Measurements from ENCODE around the gene NOL4L.

Gene NOL4L

GRCh38 chr20:32452776-32453466 is 132.2 kb downstream of the NOL4L start:
- DNase-seq, result no peak

GRCh38 chr20:32451682-32452461 is 133.3 kb downstream of the NOL4L start:
- DNase-seq, result no peak

- DNase-seq, result no peak
Observed at GRCh38 chr20:32451340-32451681, 133.8 kb downstream of the NOL4L start.

- no peak for DNase-seq
Observed at GRCh38 chr20:32450484-32451061, 134.6 kb downstream of the NOL4L start.

- no peak for DNase-seq
Observed at GRCh38 chr20:32449890-32450401, 135.2 kb downstream of the NOL4L start.

GRCh38 chr20:32449057-32449889 is 135.9 kb downstream of the NOL4L start:
- no peak for DNase-seq

GRCh38 chr20:32448306-32449056 is 136.7 kb downstream of the NOL4L start:
- DNase-seq, result no peak

- no peak for DNase-seq
Observed at GRCh38 chr20:32447136-32448027, 137.8 kb downstream of the NOL4L start.

GRCh38 chr20:32446301-32447100 is 138.6 kb downstream of the NOL4L start:
- no peak for DNase-seq

GRCh38 chr20:32445539-32446273 is 139.4 kb downstream of the NOL4L start:
- DNase-seq, result no peak

- DNase-seq, result no peak
Observed at GRCh38 chr20:32444474-32445220, 140.5 kb downstream of the NOL4L start.

- no peak for DNase-seq
Observed at GRCh38 chr20:32443386-32443974, 141.7 kb downstream of the NOL4L start.

GRCh38 chr20:32442630-32443373 is 142.3 kb downstream of the NOL4L start:
- DNase-seq, result no peak

- DNase-seq, result no peak
Observed at GRCh38 chr20:32441638-32442037, 143.5 kb downstream of the NOL4L start.

- DNase-seq, result no peak
Observed at GRCh38 chr20:32440758-32441078, 144.4 kb downstream of the NOL4L start.

- DNase-seq, result no peak
Observed at GRCh38 chr20:32440069-32440757, 144.9 kb downstream of the NOL4L start.

Measured in NCI-H446 (cell line).